ENCODE data around the gene IFI27L2. TPM values are rescaled to one million over a fixed set of nuclear protein-coding genes. Genes with fewer than 3 reads are reported as not detected.

IFI27L2 gene
- total and polyA plus RNA-seq, 2 donors (not counting 1 experiment from before 2014, with no cell fraction given) = 91.4 to 225 TPM

- TF ChIP-seq CTCF (conservative IDR thresholded peaks at IDR 0.05 in 1 of 2, IDR thresholded peaks at IDR 0.05 in 1 of 2; ENCODE audit: low read depth in 1 of 2, low read length in 2 of 2) (no peak), EZH2 (IDR thresholded peaks at IDR 0.05; ENCODE audit: low read length, missing control alignments) (no peak)
- Histone ChIP-seq H3K79me2 (ENCODE audit: control insufficient read depth, insufficient read depth, low read length) (no peaks in the 10 kb centered on the region), H3K4me3 (replicated peaks in 1 of 4; ENCODE audit: control extremely low read depth in 1 of 4, insufficient read depth in 1 of 4, low read depth in 3 of 4, low read length in 4 of 4) (no peak within 1 kb of the TSS), H3K27me3 (ENCODE audit: control insufficient read depth, insufficient read depth, low read length) (no peaks in the 10 kb centered on the region), H2AFZ (ENCODE audit: low read length) (no peak within 1 kb of the TSS), H3K9ac (ENCODE audit: insufficient read depth, low read length) (no peak within 1 kb of the TSS), H3K27ac (ENCODE audit: insufficient read depth, low read length) (no peak within 1 kb of the TSS), H3K4me1 (ENCODE audit: control insufficient read depth, extremely low read depth, insufficient read depth, low read length) (no peaks in the 10 kb centered on the region), H3K9me3 (ENCODE audit: control insufficient read depth, insufficient read depth, low read depth, low read length) (no peaks in the 10 kb centered on the region), H4K20me1 (ENCODE audit: control insufficient read depth, extremely low read depth, insufficient read depth, low read length) (no peaks in the 10 kb centered on the region), H3K36me3 (ENCODE audit: control insufficient read depth, insufficient read depth, low read length) (no peaks in the 10 kb centered on the region), H3K4me2 (ENCODE audit: extremely low read depth, insufficient read depth, low read length) (peak within 1 kb of the TSS; percentile 53)
- peak; percentile 57 to 77 for DNase-seq (ENCODE audit: low read depth in 2 of 2)
These were observed 18.7 kb downstream of the IFI27L2 start, which contains the start of gene IFI27 for GRCh38 chr14:94110552-94111181. Gene IFI27 (plus strand): TSS chr14:94110736.

- H3K4me1 ChIP-seq (ENCODE audit: control insufficient read depth, extremely low read depth, insufficient read depth, low read length) = no peaks in the 10 kb centered on the region
- H2AFZ ChIP-seq (ENCODE audit: low read length) = no peak overlapping the region
- no peaks in the 10 kb centered on the region for H4K20me1 ChIP-seq (ENCODE audit: control insufficient read depth, extremely low read depth, insufficient read depth, low read length)
- DNase-seq (ENCODE audit: low read depth in 2 of 2) = no peak
- no peaks in the 10 kb centered on the region for H3K27me3 ChIP-seq (ENCODE audit: control insufficient read depth, insufficient read depth, low read length)
- no peak overlapping the region for H3K4me3 ChIP-seq (replicated peaks in 1 of 4; ENCODE audit: control extremely low read depth in 1 of 4, insufficient read depth in 1 of 4, low read depth in 3 of 4, low read length in 4 of 4)
- H3K9me3 ChIP-seq (ENCODE audit: control insufficient read depth, insufficient read depth, low read depth, low read length) = no peaks in the 10 kb centered on the region
- no peak overlapping the region for H3K27ac ChIP-seq (ENCODE audit: insufficient read depth, low read length)
- H3K36me3 ChIP-seq (ENCODE audit: control insufficient read depth, insufficient read depth, low read length) = no peaks in the 10 kb centered on the region
- H3K79me2 ChIP-seq (ENCODE audit: control insufficient read depth, insufficient read depth, low read length) = no peaks in the 10 kb centered on the region
- no peak overlapping the region for H3K4me2 ChIP-seq (ENCODE audit: extremely low read depth, insufficient read depth, low read length)
- TF ChIP-seq CTCF (conservative IDR thresholded peaks at IDR 0.05 in 1 of 2, IDR thresholded peaks at IDR 0.05 in 1 of 2; ENCODE audit: low read depth in 1 of 2, low read length in 2 of 2) = no peak
- no peak for TF ChIP-seq EZH2 (IDR thresholded peaks at IDR 0.05; ENCODE audit: low read length, missing control alignments)
- H3K9ac ChIP-seq (ENCODE audit: insufficient read depth, low read length) = no peak overlapping the region
These were observed 19.5 kb downstream of the IFI27L2 start for GRCh38 chr14:94109915-94110250.

- Histone ChIP-seq H3K27me3 (ENCODE audit: control insufficient read depth, insufficient read depth, low read length) (no peaks in the 10 kb centered on the region), H2AFZ (ENCODE audit: low read length) (no peak overlapping the region), H3K79me2 (ENCODE audit: control insufficient read depth, insufficient read depth, low read length) (no peaks in the 10 kb centered on the region), H3K27ac (ENCODE audit: insufficient read depth, low read length) (no peak overlapping the region), H3K9me3 (ENCODE audit: control insufficient read depth, insufficient read depth, low read depth, low read length) (no peaks in the 10 kb centered on the region), H3K4me2 (ENCODE audit: extremely low read depth, insufficient read depth, low read length) (no peak overlapping the region), H4K20me1 (ENCODE audit: control insufficient read depth, extremely low read depth, insufficient read depth, low read length) (no peaks in the 10 kb centered on the region), H3K4me1 (ENCODE audit: control insufficient read depth, extremely low read depth, insufficient read depth, low read length) (peaks cover 7% of the 10 kb centered on the region), H3K9ac (ENCODE audit: insufficient read depth, low read length) (no peak overlapping the region), H3K4me3 (replicated peaks in 1 of 4; ENCODE audit: control extremely low read depth in 1 of 4, insufficient read depth in 1 of 4, low read depth in 3 of 4, low read length in 4 of 4) (no peak overlapping the region), H3K36me3 (ENCODE audit: control insufficient read depth, insufficient read depth, low read length) (no peaks in the 10 kb centered on the region)
- no peak for DNase-seq (ENCODE audit: low read depth in 2 of 2)
- TF ChIP-seq CTCF (conservative IDR thresholded peaks at IDR 0.05 in 1 of 2, IDR thresholded peaks at IDR 0.05 in 1 of 2; ENCODE audit: low read depth in 1 of 2, low read length in 2 of 2) (no peak), EZH2 (IDR thresholded peaks at IDR 0.05; ENCODE audit: low read length, missing control alignments) (no peak)
These were observed 24.7 kb downstream of the IFI27L2 start for GRCh38 chr14:94104731-94105130.
